ENCODE measurements around the gene GNG5. TPM values are rescaled to one million over a fixed set of nuclear protein-coding genes. Genes with fewer than 3 reads are reported as not detected.

Gene GNG5
- total RNA-seq, 1 donor from 2014 or later: 114 TPM

- no peaks in the 10 kb centered on the region for H3K4me1 Mint-ChIP-seq (ENCODE audit: unreplicated experiment)
- no peak overlapping the region for H3K27ac Mint-ChIP-seq
- no peaks in the 10 kb centered on the region for H3K9me3 Mint-ChIP-seq
- no peaks in the 10 kb centered on the region for H3K27me3 Mint-ChIP-seq
- TF ChIP-seq CTCF (conservative IDR thresholded peaks at IDR 0.05): no peak
- H3K36me3 Mint-ChIP-seq: peaks cover 13% of the 10 kb centered on the region
- no peak for DNase-seq (ENCODE audit: extremely low spot score, unreplicated experiment)
- H3K4me3 Mint-ChIP-seq: no peak overlapping the region
These were observed 32.2 kb upstream of the GNG5 start for GRCh38 chr1:84538599-84538998.

- no peak overlapping the region for H3K4me3 Mint-ChIP-seq
- no peaks in the 10 kb centered on the region for H3K27me3 Mint-ChIP-seq
These were observed 19.4 kb upstream of the GNG5 start for GRCh38 chr1:84525779-84526178.

GRCh38 chr1:84524590-84524989 is 18.2 kb upstream of the GNG5 start:
- no peak for DNase-seq (ENCODE audit: extremely low spot score, unreplicated experiment)
- Mint-ChIP-seq H3K27me3 (no peaks in the 10 kb centered on the region), H3K4me1 (ENCODE audit: unreplicated experiment) (no peaks in the 10 kb centered on the region), H3K36me3 (no peaks in the 10 kb centered on the region), H3K9me3 (no peaks in the 10 kb centered on the region), H3K27ac (no peak overlapping the region), H3K4me3 (no peak overlapping the region)
- no peak for TF ChIP-seq CTCF (conservative IDR thresholded peaks at IDR 0.05)

More at GRCh38 chr1:84525779-84526178, 19.4 kb upstream of the GNG5 start:
- no peak for DNase-seq (ENCODE audit: extremely low spot score, unreplicated experiment)
- Mint-ChIP-seq H3K9me3 (no peaks in the 10 kb centered on the region), H3K4me1 (ENCODE audit: unreplicated experiment) (no peaks in the 10 kb centered on the region), H3K36me3 (no peaks in the 10 kb centered on the region), H3K27ac (no peak overlapping the region)
- no peak for TF ChIP-seq CTCF (conservative IDR thresholded peaks at IDR 0.05)

- no peak for DNase-seq (ENCODE audit: extremely low spot score, unreplicated experiment)
- no peaks in the 10 kb centered on the region for H3K27me3 Mint-ChIP-seq
- peaks cover 12% of the 10 kb centered on the region for H3K9me3 Mint-ChIP-seq
- H3K36me3 Mint-ChIP-seq: peaks cover 9% of the 10 kb centered on the region
- no peak for TF ChIP-seq CTCF (conservative IDR thresholded peaks at IDR 0.05)
- H3K4me3 Mint-ChIP-seq: no peak overlapping the region
- peaks cover 3% of the 10 kb centered on the region for H3K4me1 Mint-ChIP-seq (ENCODE audit: unreplicated experiment)
- H3K27ac Mint-ChIP-seq: no peak overlapping the region
These were observed 4.3 kb upstream of the GNG5 start for GRCh38 chr1:84510668-84511067.

- peaks cover 9% of the 10 kb centered on the region for H3K36me3 Mint-ChIP-seq
- no peak overlapping the region for H3K4me3 Mint-ChIP-seq
- no peak for DNase-seq (ENCODE audit: extremely low spot score, unreplicated experiment)
These were observed 3.8 kb upstream of the GNG5 start for GRCh38 chr1:84510165-84510564.

More at GRCh38 chr1:84510165-84510564, 3.8 kb upstream of the GNG5 start:
- no peak for TF ChIP-seq CTCF (conservative IDR thresholded peaks at IDR 0.05)
- H3K4me1 Mint-ChIP-seq (ENCODE audit: unreplicated experiment): peaks cover 3% of the 10 kb centered on the region
- peaks cover 12% of the 10 kb centered on the region for H3K9me3 Mint-ChIP-seq
- H3K27ac Mint-ChIP-seq: no peak overlapping the region
- no peaks in the 10 kb centered on the region for H3K27me3 Mint-ChIP-seq
